K562 (cell line): Measurements from ENCODE around the gene PLIN5. TPM values are rescaled to one million over a fixed set of nuclear protein-coding genes. Genes with fewer than 3 reads are reported as not detected.
A peak's percentile ranks its signal among the peaks of the same experiment; 100 is the strongest.

Source experiments
- ATAC-seq: fragments of 200-7000 bp; cut with Tn5 transposase; 3 replicates; pipeline ENCODE4 v1.9.1; 2020; ENCODE audit warnings: moderate library complexity
- BruUV-seq: library from RNA; stranded (reverse); fragments of 400-500 nt; replicated peaks from 2 replicates; lab custom pipeline; 2021; lab: Mats Ljungman, UMichigan
- CTCF ChIA-PET: fragments of 300-600 bp; formaldehyde crosslinking; extraction: SDS; loops from one replicate; lab custom pipeline; 2021; ENCODE audit warnings: low intra/inter-chr PET ratio; lab: Yijun Ruan, JAX
- POLR2A ChIA-PET: fragments of 300-600, 350-650 bp; sonication (Branson Sonifier 250); formaldehyde crosslinking; extraction: SDS; loops from one replicate; lab custom pipeline; 2021; ENCODE audit warnings: antibody characterized with exemption, inconsistent platforms; lab: Yijun Ruan, JAX
- DNase-seq, 4 experiments: peaks; one replicate each; pipeline versions ENCODE4 v3.0.0 to v3.0.0-alpha.2; 2011 to 2018; ENCODE audit warnings: low spot score in 3 of 4, mixed read lengths in 3 of 4; ENCODE audit errors: extremely low read depth in 1 of 4
- FAIRE-seq: peaks from 2 replicates; lab custom pipeline; 2011; peaks lifted over from hg19 to GRCh38; lab: Jason Lieb, UNC
- H2AFZ ChIP-seq: 2 replicates; pipeline ENCODE4 v1.6.0; 2011; ENCODE audit warnings: low read depth, low read length, control low read depth, inconsistent platforms
- H3K27ac ChIP-seq: fragments of 200-600 bp; 3 replicates; pipeline ENCODE4 v1.8.0; 2011; ENCODE audit warnings: low read depth, mild to moderate bottlenecking, control low read depth, inconsistent platforms, low read length, moderate library complexity, mixed read lengths; ENCODE audit errors: extremely low read depth
- H3K27me3 ChIP-seq, 2 experiments: fragments of 300-600 bp in 1 of 2; 2 replicates in 1 of 2; 3 replicates in 1 of 2; pipeline versions ENCODE4 v1.6.0 to v1.8.0; 2011; ENCODE audit warnings: inconsistent platforms in 2 of 2, low read length in 2 of 2, mild to moderate bottlenecking in 1 of 2, mixed read lengths in 1 of 2, moderate library complexity in 1 of 2; ENCODE audit not compliant: control insufficient read depth in 2 of 2, insufficient read depth in 2 of 2
- H3K36me3 ChIP-seq: fragments of 300-600 bp; 3 replicates; pipeline ENCODE4 v1.8.0; 2011; ENCODE audit warnings: mild to moderate bottlenecking, low read length, inconsistent platforms; ENCODE audit not compliant: control insufficient read depth, insufficient read depth
- H3K4me1 ChIP-seq, 2 experiments: fragments of 200-600 bp in 1 of 2; replicated peaks in 1 of 2; 2 replicates in 1 of 2; 3 replicates in 1 of 2; pipeline versions ENCODE4 v1.5.1 to v1.8.0; 2011; ENCODE audit warnings: inconsistent platforms in 2 of 2, low read length in 2 of 2, mild to moderate bottlenecking in 1 of 2, mixed read lengths in 1 of 2, moderate library complexity in 1 of 2; ENCODE audit not compliant: control insufficient read depth in 2 of 2, insufficient read depth in 2 of 2
- H3K4me2 ChIP-seq: 2 replicates; pipeline ENCODE4 v1.6.1; 2011; ENCODE audit warnings: low read length, control low read depth, inconsistent platforms, mixed read lengths; ENCODE audit not compliant: insufficient read depth
- H3K4me3 ChIP-seq: fragments of 200-600 bp; sonication (generic), shearing (Covaris generic); 2 replicates; pipeline ENCODE4 v1.5.1; 2016; ENCODE audit warnings: control low read depth, inconsistent platforms
- H3K79me2 ChIP-seq: fragments of 200-600 bp; 3 replicates; pipeline ENCODE4 v1.8.0; 2011; ENCODE audit warnings: low read length, inconsistent platforms; ENCODE audit not compliant: control insufficient read depth, insufficient read depth
- H3K9ac ChIP-seq, 2 experiments: 2 replicates each; pipeline versions ENCODE4 v1.6.0 to v1.6.1; 2011; ENCODE audit warnings: low read depth in 2 of 2, low read length in 2 of 2, control low read depth in 1 of 2, inconsistent platforms in 1 of 2, mild to moderate bottlenecking in 1 of 2, mixed read lengths in 1 of 2; ENCODE audit not compliant: insufficient read depth in 1 of 2
- H3K9me1 ChIP-seq: one replicate; pipeline ENCODE4 v1.6.0; 2011; ENCODE audit warnings: inconsistent platforms, mild to moderate bottlenecking, low read length, moderate library complexity; ENCODE audit not compliant: control insufficient read depth, insufficient read depth
- H3K9me3 ChIP-seq: replicated peaks from 2 replicates; pipeline ENCODE4 v1.5.1; 2011; ENCODE audit warnings: low read depth, low read length, inconsistent platforms; ENCODE audit not compliant: control insufficient read depth, insufficient read depth
- H4K20me1 ChIP-seq: replicated peaks from 2 replicates; pipeline ENCODE4 v1.6.1; 2011; ENCODE audit warnings: low read length, inconsistent platforms, mixed read lengths; ENCODE audit not compliant: control insufficient read depth, insufficient read depth
- GATAD2B ChIP-seq: fragments of 450-650 bp; IDR thresholded peaks from 2 replicates; pipeline ENCODE4 v1.6.1; 2017; ENCODE audit warnings: mild to moderate bottlenecking, borderline replicate concordance
- NFE2 ChIP-seq: IDR thresholded peaks from 2 replicates; pipeline ENCODE4 v1.6.1; 2014; ENCODE audit warnings: antibody characterized with exemption, low read depth
- NFXL1 ChIP-seq: fragments of 450-650 bp; formaldehyde crosslinking; IDR thresholded peaks from 2 replicates; pipeline ENCODE4 v1.4.0; 2021; ENCODE audit warnings: mild to moderate bottlenecking
- PRPF4 ChIP-seq: fragments of 200-400 bp; formaldehyde crosslinking; IDR thresholded peaks from one replicate; pipeline ENCODE4 v1.6.1; 2017; ENCODE audit warnings: low read length, low read depth, mild to moderate bottlenecking; ENCODE audit not compliant: insufficient read depth, poor library complexity, severe bottlenecking
- PTRF ChIP-seq: fragments of 450-650 bp; IDR thresholded peaks from 2 replicates; pipeline ENCODE4 v1.6.1; 2016; ENCODE audit warnings: mild to moderate bottlenecking, missing genetic modification characterization, missing compliant biosample characterization
- ZBTB33 ChIP-seq: sonication (generic); formaldehyde crosslinking; IDR thresholded peaks from 2 replicates; pipeline ENCODE4 v1.8.1; 2023; ENCODE audit warnings: mild to moderate bottlenecking, missing genetic modification reagents
- ZNF175 ChIP-seq: fragments of 200-800 bp; sonication (Bioruptor generic); IDR thresholded peaks from 2 replicates; pipeline ENCODE4 v1.6.1; 2016; ENCODE audit warnings: low read depth, mild to moderate bottlenecking, missing genetic modification characterization, missing compliant biosample characterization
- ZNF324 ChIP-seq: fragments of 250-450 bp; sonication (Bioruptor Pico); IDR thresholded peaks from 2 replicates; pipeline ENCODE4 v1.4.0; 2020; ENCODE audit warnings: mild to moderate bottlenecking
- WGBS: fragments of 100-300 bp; shearing (Covaris generic); methylation state at CpG from one replicate; pipeline ENCODE4 v1.1.6; 2016; ENCODE audit warnings: low coverage, mixed read lengths; ENCODE audit not compliant: insufficient coverage; ENCODE audit errors: missing lambda C conversion rate; 5-methylcytosine and 5-hydroxymethylcytosine counted together
- in situ Hi-C: fragments of 300-500 bp; cut with MboI; formaldehyde crosslinking; loops from 4 replicates; pipeline ENCODE4 v1.15.0; 2018; ENCODE audit warnings: inconsistent platforms, mixed read lengths
- intact Hi-C: fragments of 100-400 bp; cut with micrococcal nuclease; formaldehyde crosslinking; loops from 2 replicates; pipeline ENCODE4 v1.14.2; 2022
- polyA plus RNA-seq, 8 experiments: library from polyadenylated mRNA; depleted of rRNA in 4 of 8; stranded (reverse) in 5 of 8; unstranded in 3 of 8; fragments of >200 nt; fragmentation: Nextera tagmentation in 2 of 8; fragmentation: Illumina TruSeq in 1 of 8; extraction: Ambion mirVana in 2 of 8; extraction: Trizol in 1 of 8; gene quantifications; 2 replicates each; pipeline versions ENCODE4 v1.2.1 to v1.2.3, GENCODE V29; 2011 to 2014; ENCODE audit warnings: inconsistent platforms in 1 of 8, missing spikeins in 1 of 8
- total RNA-seq, 7 experiments: library from RNA; depleted of rRNA in 6 of 7; stranded (reverse); fragments of >200 nt in 6 of 7; fragmentation: Illumina TruSeq in 2 of 7; extraction: Trizol in 2 of 7; gene quantifications; 2 replicates each; pipeline versions ENCODE4 v1.2.1 to v1.2.3, GENCODE V29; 2011 to 2021; ENCODE audit warnings: low replicate concordance in 1 of 7
- TF ChIP-seq, protein P1 (sequence below), 2 experiments: fragments of 150-350 bp in 1 of 2; IDR thresholded peaks; 2 replicates each; pipeline ENCODE4 v1.6.1; 2012 to 2016; ENCODE audit warnings: low read depth in 2 of 2, low read length in 2 of 2, mild to moderate bottlenecking in 1 of 2, moderate library complexity in 1 of 2
- TF ChIP-seq, protein P2 (sequence below): fragments of 450-650 bp; IDR thresholded peaks from 2 replicates; pipeline ENCODE4 v1.6.1; 2017; ENCODE audit warnings: antibody characterized with exemption, mild to moderate bottlenecking
- TF ChIP-seq, protein P3 (sequence below), 2 experiments: fragments of 450-650 bp; IDR thresholded peaks; 2 replicates each; pipeline ENCODE4 v1.6.1; 2016

PLIN5 gene
- total and polyA plus RNA-seq, 9 of the 15 experiments (the other 6 are each of a cell fraction or from before 2014, with no cell fraction given): 0.04 to 1.3 (median 0.50) TPM

DNA sequence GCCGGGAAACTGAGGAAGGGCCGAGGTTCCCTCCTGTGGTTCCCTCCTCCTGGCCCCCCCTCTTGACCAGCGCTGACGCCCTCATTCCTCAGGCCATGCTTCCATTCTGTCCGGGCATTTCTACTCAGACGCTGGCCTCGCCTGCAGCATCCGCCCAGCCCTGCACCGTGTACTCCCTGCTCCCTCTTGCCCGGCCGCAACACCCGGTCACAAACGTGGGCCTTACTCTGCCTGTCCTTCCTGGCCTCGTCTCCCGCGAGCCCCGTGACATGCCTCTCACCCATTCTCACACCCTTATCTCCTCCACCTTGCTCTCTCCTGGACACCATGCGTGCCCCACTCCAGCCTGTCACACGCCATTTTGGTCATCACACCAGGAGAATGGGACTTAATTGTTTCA lies 51.6 kb downstream of the PLIN5 start:
- 88% methylated on average over 12 of the region's 19 CpGs for WGBS
- no TSS peak for BruUV-seq
- intact Hi-C loops: no loop called here
- TF ChIP-seq, protein P1, sequence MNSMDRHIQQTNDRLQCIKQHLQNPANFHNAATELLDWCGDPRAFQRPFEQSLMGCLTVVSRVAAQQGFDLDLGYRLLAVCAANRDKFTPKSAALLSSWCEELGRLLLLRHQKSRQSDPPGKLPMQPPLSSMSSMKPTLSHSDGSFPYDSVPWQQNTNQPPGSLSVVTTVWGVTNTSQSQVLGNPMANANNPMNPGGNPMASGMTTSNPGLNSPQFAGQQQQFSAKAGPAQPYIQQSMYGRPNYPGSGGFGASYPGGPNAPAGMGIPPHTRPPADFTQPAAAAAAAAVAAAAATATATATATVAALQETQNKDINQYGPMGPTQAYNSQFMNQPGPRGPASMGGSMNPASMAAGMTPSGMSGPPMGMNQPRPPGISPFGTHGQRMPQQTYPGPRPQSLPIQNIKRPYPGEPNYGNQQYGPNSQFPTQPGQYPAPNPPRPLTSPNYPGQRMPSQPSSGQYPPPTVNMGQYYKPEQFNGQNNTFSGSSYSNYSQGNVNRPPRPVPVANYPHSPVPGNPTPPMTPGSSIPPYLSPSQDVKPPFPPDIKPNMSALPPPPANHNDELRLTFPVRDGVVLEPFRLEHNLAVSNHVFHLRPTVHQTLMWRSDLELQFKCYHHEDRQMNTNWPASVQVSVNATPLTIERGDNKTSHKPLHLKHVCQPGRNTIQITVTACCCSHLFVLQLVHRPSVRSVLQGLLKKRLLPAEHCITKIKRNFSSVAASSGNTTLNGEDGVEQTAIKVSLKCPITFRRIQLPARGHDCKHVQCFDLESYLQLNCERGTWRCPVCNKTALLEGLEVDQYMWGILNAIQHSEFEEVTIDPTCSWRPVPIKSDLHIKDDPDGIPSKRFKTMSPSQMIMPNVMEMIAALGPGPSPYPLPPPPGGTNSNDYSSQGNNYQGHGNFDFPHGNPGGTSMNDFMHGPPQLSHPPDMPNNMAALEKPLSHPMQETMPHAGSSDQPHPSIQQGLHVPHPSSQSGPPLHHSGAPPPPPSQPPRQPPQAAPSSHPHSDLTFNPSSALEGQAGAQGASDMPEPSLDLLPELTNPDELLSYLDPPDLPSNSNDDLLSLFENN (IDR thresholded peaks at IDR 0.05; ENCODE audit: low read depth in 2 of 2, low read length in 2 of 2): no peak
- TF ChIP-seq GATAD2B (no peak), PRPF4 (no peak), ZNF324 (CRISPR knock-in tag) (no peak), NFXL1 (no peak), ZNF175 (no peak), NFE2 (no peak), PTRF (tag) (no peak), ZBTB33 (CRISPR knock-in tag) (no peak; the same call in 1 of the 2 replicates)
- TF ChIP-seq, protein P2, sequence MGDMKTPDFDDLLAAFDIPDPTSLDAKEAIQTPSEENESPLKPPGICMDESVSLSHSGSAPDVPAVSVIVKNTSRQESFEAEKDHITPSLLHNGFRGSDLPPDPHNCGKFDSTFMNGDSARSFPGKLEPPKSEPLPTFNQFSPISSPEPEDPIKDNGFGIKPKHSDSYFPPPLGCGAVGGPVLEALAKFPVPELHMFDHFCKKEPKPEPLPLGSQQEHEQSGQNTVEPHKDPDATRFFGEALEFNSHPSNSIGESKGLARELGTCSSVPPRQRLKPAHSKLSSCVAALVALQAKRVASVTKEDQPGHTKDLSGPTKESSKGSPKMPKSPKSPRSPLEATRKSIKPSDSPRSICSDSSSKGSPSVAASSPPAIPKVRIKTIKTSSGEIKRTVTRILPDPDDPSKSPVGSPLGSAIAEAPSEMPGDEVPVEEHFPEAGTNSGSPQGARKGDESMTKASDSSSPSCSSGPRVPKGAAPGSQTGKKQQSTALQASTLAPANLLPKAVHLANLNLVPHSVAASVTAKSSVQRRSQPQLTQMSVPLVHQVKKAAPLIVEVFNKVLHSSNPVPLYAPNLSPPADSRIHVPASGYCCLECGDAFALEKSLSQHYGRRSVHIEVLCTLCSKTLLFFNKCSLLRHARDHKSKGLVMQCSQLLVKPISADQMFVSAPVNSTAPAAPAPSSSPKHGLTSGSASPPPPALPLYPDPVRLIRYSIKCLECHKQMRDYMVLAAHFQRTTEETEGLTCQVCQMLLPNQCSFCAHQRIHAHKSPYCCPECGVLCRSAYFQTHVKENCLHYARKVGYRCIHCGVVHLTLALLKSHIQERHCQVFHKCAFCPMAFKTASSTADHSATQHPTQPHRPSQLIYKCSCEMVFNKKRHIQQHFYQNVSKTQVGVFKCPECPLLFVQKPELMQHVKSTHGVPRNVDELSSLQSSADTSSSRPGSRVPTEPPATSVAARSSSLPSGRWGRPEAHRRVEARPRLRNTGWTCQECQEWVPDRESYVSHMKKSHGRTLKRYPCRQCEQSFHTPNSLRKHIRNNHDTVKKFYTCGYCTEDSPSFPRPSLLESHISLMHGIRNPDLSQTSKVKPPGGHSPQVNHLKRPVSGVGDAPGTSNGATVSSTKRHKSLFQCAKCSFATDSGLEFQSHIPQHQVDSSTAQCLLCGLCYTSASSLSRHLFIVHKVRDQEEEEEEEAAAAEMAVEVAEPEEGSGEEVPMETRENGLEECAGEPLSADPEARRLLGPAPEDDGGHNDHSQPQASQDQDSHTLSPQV: no peak
- TF ChIP-seq, protein P3, sequence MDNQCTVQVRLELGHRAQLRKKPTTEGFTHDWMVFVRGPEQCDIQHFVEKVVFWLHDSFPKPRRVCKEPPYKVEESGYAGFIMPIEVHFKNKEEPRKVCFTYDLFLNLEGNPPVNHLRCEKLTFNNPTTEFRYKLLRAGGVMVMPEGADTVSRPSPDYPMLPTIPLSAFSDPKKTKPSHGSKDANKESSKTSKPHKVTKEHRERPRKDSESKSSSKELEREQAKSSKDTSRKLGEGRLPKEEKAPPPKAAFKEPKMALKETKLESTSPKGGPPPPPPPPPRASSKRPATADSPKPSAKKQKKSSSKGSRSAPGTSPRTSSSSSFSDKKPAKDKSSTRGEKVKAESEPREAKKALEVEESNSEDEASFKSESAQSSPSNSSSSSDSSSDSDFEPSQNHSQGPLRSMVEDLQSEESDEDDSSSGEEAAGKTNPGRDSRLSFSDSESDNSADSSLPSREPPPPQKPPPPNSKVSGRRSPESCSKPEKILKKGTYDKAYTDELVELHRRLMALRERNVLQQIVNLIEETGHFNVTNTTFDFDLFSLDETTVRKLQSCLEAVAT (IDR thresholded peaks at IDR 0.05): no peak

More for the DNA sequence above, 51.6 kb downstream of the PLIN5 start:
- FAIRE-seq (no peak), ATAC-seq (no peak), DNase-seq (no peak)
- H3K79me2 ChIP-seq: no peaks in the 10 kb centered on the region
- CTCF ChIA-PET: no interaction called here
- H2AFZ ChIP-seq: no peak overlapping the region
- peaks cover 0 to 9% of the 10 kb centered on the region in 2 experiments; a peak in 2 of 5 replicates for H3K4me1 ChIP-seq
- no peaks in the 10 kb centered on the region for H4K20me1 ChIP-seq
- no peaks in the 10 kb centered on the region for H3K27me3 ChIP-seq
- no peak overlapping the region for H3K27ac ChIP-seq
- no peak overlapping the region for H3K4me2 ChIP-seq
- H3K4me3 ChIP-seq: no peak overlapping the region
- H3K9me1 ChIP-seq: no peaks in the 10 kb centered on the region
- POLR2A ChIA-PET: no interaction called here
- in situ Hi-C loops: no loop called here
- peaks cover 23% of the 10 kb centered on the region; the same call in 1 of the 3 replicates for H3K36me3 ChIP-seq
- no peaks in the 10 kb centered on the region for H3K9me3 ChIP-seq
- H3K9ac ChIP-seq: peak overlapping the region in 1 of 2 experiments; percentile 52; a peak in 2 of 4 replicates
